HUES48 (cell line): ENCODE results near the gene TAMM41.
"Not testable (repeated sequence)": the region's sequence is repeated elsewhere in the genome, so short reads cannot be mapped to it uniquely, and the experiment has no call there.

ENCODE experiments used
- H3K27ac ChIP-seq: one replicate; pipeline ENCODE4 v1.7.0; 2013; ENCODE audit warnings: low read depth, low read length, inconsistent platforms
- H3K27me3 ChIP-seq: 2 replicates; pipeline ENCODE4 v1.6.1; 2013; ENCODE audit warnings: mild to moderate bottlenecking, low read length; ENCODE audit not compliant: control insufficient read depth, insufficient read depth
- H3K36me3 ChIP-seq: 2 replicates; pipeline ENCODE4 v1.6.1; 2013; ENCODE audit warnings: low read length; ENCODE audit not compliant: control insufficient read depth, insufficient read depth
- H3K4me1 ChIP-seq: 2 replicates; pipeline ENCODE4 v1.6.1; 2013; ENCODE audit warnings: mild to moderate bottlenecking, low read length; ENCODE audit not compliant: control insufficient read depth, insufficient read depth
- H3K4me3 ChIP-seq: 2 replicates; pipeline ENCODE4 v1.5.1; 2013; ENCODE audit warnings: mild to moderate bottlenecking, low read depth, low read length
- H3K9ac ChIP-seq: 2 replicates; pipeline ENCODE4 v1.6.1; 2013; ENCODE audit warnings: mild to moderate bottlenecking, low read depth, low read length, moderate library complexity
- H3K9me3 ChIP-seq: 2 replicates; pipeline ENCODE4 v1.6.1; 2013; ENCODE audit warnings: low read length; ENCODE audit not compliant: control insufficient read depth, insufficient read depth

Gene TAMM41

GRCh38 chr3:11780341-11780740 lies 66.3 kb downstream of the TAMM41 start:
- Histone ChIP-seq H3K27ac (no peak overlapping the region), H3K27me3 (no peaks in the 10 kb centered on the region), H3K4me3 (no peak overlapping the region), H3K9me3 (no peaks in the 10 kb centered on the region), H3K4me1 (no peaks in the 10 kb centered on the region), H3K36me3 (no peaks in the 10 kb centered on the region), H3K9ac (no peak overlapping the region)

GRCh38 chr3:11779626-11780025 lies 67.1 kb downstream of the TAMM41 start:
- Histone ChIP-seq H3K9ac (no peak overlapping the region), H3K4me3 (no peak overlapping the region), H3K9me3 (no peaks in the 10 kb centered on the region), H3K36me3 (no peaks in the 10 kb centered on the region), H3K27me3 (no peaks in the 10 kb centered on the region), H3K4me1 (no peaks in the 10 kb centered on the region), H3K27ac (no peak overlapping the region)

GRCh38 chr3:11778248-11778647 lies 68.4 kb downstream of the TAMM41 start:
- H3K9me3 ChIP-seq, result no peaks in the 10 kb centered on the region
- H3K27ac ChIP-seq, result no peak overlapping the region
- H3K27me3 ChIP-seq, result no peaks in the 10 kb centered on the region
- H3K36me3 ChIP-seq, result no peaks in the 10 kb centered on the region
- no peak overlapping the region for H3K4me3 ChIP-seq
- H3K9ac ChIP-seq, result no peak overlapping the region
- no peaks in the 10 kb centered on the region; the same call in 1 of the 2 replicates for H3K4me1 ChIP-seq

- Histone ChIP-seq H3K9ac (no peak overlapping the region), H3K27ac (no peak overlapping the region), H3K36me3 (no peaks in the 10 kb centered on the region), H3K4me1 (no peaks in the 10 kb centered on the region; the same call in 1 of the 2 replicates), H3K27me3 (no peaks in the 10 kb centered on the region), H3K4me3 (no peak overlapping the region), H3K9me3 (no peaks in the 10 kb centered on the region)
Measured at GRCh38 chr3:11776346-11776745, 70.3 kb downstream of the TAMM41 start.

GRCh38 chr3:11775493-11775892 lies 71.2 kb downstream of the TAMM41 start:
- H3K27ac ChIP-seq, result no peak overlapping the region
- H3K4me3 ChIP-seq, result no peak overlapping the region
- peaks cover 8% of the 10 kb centered on the region for H3K4me1 ChIP-seq
- H3K9me3 ChIP-seq, result no peaks in the 10 kb centered on the region
- no peaks in the 10 kb centered on the region for H3K27me3 ChIP-seq
- no peak overlapping the region for H3K9ac ChIP-seq
- H3K36me3 ChIP-seq, result no peaks in the 10 kb centered on the region

- Histone ChIP-seq H3K9ac (no peak overlapping the region), H3K4me1 (peaks cover 11% of the 10 kb centered on the region), H3K9me3 (no peaks in the 10 kb centered on the region), H3K27me3 (peaks cover 6% of the 10 kb centered on the region), H3K36me3 (no peaks in the 10 kb centered on the region), H3K4me3 (no peak overlapping the region), H3K27ac (no peak overlapping the region)
Measured at GRCh38 chr3:11774296-11774877, 72.3 kb downstream of the TAMM41 start.

GRCh38 chr3:11771931-11772330 lies 74.8 kb downstream of the TAMM41 start:
- not testable (repeated sequence) for H3K4me3 ChIP-seq, H3K27me3 ChIP-seq, H3K27ac ChIP-seq, H3K9ac ChIP-seq, H3K36me3 ChIP-seq, H3K9me3 ChIP-seq
- H3K4me1 ChIP-seq, result peaks cover 11% of the 10 kb centered on the region

- H3K4me3 ChIP-seq, result peak overlapping the region; percentile 40; the same call in 1 of the 2 replicates
Measured at GRCh38 chr3:11770477-11771391, 76.0 kb downstream of the TAMM41 start.

GRCh38 chr3:11769704-11770476 lies 76.8 kb downstream of the TAMM41 start:
- H3K4me3 ChIP-seq, result peak overlapping the region; percentile 40; the same call in 1 of the 2 replicates
- no peak overlapping the region for H3K9ac ChIP-seq
- no peaks in the 10 kb centered on the region for H3K36me3 ChIP-seq
- H3K4me1 ChIP-seq, result peaks cover 11% of the 10 kb centered on the region
- H3K9me3 ChIP-seq, result no peaks in the 10 kb centered on the region
- H3K27me3 ChIP-seq, result peaks cover 6% of the 10 kb centered on the region
- H3K27ac ChIP-seq, result no peak overlapping the region

More at GRCh38 chr3:11770477-11771391, 76.0 kb downstream of the TAMM41 start:
- H3K9ac ChIP-seq, result peak overlapping the region; percentile 19; the same call in 1 of the 2 replicates
- H3K36me3 ChIP-seq, result no peaks in the 10 kb centered on the region
- H3K27ac ChIP-seq, result peak overlapping the region; percentile 67
- no peaks in the 10 kb centered on the region for H3K9me3 ChIP-seq
- H3K27me3 ChIP-seq, result peaks cover 6% of the 10 kb centered on the region
- H3K4me1 ChIP-seq, result peaks cover 11% of the 10 kb centered on the region

GRCh38 chr3:11768604-11769003 lies 78.1 kb downstream of the TAMM41 start:
- H3K36me3 ChIP-seq, result no peaks in the 10 kb centered on the region
- H3K27ac ChIP-seq, result no peak overlapping the region
- H3K9ac ChIP-seq, result no peak overlapping the region
- H3K4me3 ChIP-seq, result no peak overlapping the region
- H3K4me1 ChIP-seq, result peaks cover 11% of the 10 kb centered on the region
- H3K9me3 ChIP-seq, result no peaks in the 10 kb centered on the region
- H3K27me3 ChIP-seq, result peaks cover 6% of the 10 kb centered on the region
